Stimulated activated CD8-positive, alpha-beta memory T cell treated with anti-CD3 and anti-CD28 coated beads, Interleukin-15, amount 100 ng/mL, for 24 hours (primary cell): ENCODE results near the gene ZNF518B.

ENCODE experiments used
- DNase-seq: peaks from one replicate; pipeline ENCODE4 v3.0.0-alpha.2; 2020; ENCODE audit warnings: low read depth

ZNF518B gene

DNA sequence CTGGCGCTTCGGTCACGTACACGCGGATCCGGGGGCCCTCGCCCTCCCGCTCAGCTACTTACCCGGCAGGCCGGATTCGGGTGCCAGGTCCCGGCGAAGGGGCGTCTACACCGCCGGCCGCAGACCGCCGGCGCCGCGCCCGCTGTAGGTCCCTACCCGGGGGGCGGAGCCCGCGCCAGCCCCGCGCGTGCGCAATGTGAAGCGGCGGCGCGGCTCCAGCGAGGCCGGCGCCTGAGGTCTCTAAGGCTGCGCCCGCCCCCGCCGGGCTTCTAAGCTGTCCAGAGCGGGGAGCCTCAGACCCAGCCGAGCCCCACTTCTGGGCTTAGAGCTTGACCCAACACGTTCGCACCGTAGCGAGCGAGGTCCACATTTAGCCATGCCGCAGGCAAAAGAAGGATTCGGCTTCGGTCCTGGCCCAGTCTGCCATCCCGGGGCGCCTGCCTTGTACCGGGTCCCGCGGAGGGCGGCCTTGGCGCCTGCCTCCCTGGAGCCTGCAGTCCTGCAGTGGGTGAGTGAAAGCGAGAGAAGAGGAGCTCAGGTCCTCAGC lies at the start of gene ZNF518B:
Gene ZNF518B, minus strand, starts transcription at position 172 of the 547 bp plus-strand sequence. CDS start 11,098 bp downstream, outside the sequence.
- DNase-seq = peak; percentile 70

DNA sequence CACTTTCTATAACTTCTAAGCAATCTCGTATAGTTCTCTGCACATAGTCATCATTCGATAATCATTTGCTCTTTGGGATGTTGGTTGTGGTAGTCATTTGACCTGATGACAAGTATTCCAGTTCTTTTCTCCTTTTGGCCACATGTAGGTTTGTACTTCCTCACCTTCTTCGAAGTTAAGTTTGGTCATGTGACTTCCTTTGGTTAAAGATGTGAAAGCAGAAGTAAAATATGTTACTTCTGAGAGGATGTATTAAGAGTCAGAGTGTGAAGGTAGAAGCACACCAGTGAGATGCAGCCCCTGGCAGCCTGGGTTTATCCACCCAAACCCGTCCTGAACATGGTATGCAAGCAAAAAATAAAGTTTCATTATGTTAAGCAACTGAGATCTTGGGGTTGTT lies 48.9 kb upstream of the ZNF518B start:
- no peak for DNase-seq

DNA sequence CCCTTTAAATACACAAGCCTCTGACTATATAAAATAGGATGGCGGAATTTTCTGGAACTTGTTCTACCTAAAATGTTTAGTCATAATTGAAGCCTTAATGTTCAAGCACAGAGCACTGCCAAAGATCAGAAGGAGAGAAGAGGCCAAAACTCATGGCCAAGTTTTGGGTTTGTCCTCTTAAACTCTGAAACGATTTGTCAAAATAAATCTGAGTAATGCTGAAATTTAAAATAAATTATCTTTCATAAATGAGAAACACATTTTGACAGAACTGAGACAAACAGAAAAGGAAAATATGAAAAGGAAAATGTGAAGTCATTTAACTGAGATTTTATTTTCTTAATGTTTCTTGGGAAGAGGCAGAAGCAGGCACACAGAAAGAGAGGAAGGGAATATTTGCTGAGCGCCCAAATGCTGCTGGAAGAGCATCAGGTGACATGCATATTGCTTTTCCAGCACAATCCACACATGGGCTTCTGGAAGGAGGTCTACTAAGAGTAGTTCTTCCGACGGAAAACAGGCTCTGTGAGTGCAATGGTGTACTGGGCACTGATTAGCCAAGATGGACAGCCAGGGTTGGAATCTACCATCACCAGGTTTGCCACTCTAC lies 47.4 kb upstream of the ZNF518B start:
- no peak for DNase-seq

DNA sequence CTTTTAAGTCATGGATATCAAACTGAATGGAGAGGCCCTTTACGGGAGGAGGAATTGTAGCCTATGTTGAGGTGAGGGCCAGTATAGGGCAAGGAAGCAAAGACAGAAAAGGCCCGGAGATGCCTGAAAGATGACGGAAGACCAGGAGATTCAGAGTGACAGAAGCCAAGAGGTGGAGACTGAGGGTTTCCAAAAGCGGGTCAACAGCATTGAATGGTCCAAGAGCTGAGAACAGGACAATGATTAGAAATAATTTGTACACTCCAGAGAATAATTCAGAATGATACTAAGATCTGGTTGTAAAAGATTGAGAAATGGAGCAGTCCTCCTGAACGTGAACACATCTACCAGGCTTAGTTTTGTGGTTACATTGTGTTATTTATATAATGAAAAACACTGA lies 45.5 kb upstream of the ZNF518B start:
- no peak for DNase-seq

DNA sequence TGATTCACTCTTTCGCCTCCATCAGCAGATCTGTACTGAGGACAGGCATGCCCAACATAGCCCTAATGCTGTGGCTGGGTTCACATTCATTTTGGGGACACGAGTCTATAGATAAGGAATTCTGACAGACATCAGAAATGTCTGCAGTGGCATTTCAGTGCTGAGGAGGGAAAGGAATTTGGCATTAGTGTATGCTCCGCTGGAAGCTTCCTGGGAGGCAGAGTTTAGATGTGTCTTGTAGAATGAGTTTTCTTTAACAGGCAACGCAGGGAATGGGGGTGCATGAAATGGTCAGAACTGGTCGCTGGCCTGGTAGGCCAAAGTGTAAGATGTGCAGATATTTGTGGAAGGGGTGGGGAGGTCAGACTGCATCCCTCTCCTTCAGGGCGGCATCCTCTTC lies 43.5 kb upstream of the ZNF518B start:
- DNase-seq = no peak

- no peak for DNase-seq
These were observed 39.0 kb upstream of the ZNF518B start for GRCh38 chr4:10496200-10496599.

GRCh38 chr4:10495651-10496050 lies 38.4 kb upstream of the ZNF518B start:
- DNase-seq = no peak

DNA sequence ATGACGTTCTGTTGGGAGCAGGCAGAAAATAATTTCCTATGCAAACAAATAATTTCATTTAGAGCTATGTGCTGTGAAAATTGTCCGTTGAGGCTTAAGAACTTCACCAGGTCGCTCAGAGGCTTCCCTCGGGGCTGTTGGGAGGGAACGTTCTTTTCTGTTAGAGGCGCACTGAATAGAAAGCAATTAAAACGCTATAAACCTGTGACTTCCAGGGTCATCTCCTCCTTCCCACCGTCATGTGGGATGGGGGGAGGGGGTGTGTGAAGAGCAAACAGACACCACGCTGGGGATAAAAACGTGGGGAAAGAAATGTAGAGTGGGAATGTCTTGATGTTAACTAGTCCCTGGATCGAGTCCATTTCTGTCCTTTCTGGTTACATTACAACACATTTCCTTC lies 35.2 kb upstream of the ZNF518B start:
- no peak for DNase-seq

DNA sequence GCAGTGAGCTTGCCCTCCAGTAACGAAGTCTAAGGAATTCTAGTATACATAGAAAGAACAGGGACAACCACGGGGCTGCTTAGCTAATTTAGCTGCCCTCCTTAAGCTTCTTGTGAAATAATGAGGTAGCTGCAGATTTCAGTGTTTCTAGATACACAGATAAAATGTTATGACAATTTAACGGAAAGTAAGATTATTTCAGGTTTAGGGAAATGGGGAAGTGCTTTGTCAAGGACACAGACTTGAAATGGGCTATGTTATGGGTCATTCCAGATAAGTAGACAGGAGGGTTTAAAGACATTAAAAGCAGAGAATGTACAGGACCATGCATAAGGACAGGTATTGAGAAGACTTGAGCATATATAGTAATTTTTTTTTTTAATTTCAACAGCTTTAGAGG lies 34.2 kb upstream of the ZNF518B start:
- no peak for DNase-seq

GRCh38 chr4:10490996-10491395 lies 33.8 kb upstream of the ZNF518B start:
- no peak for DNase-seq

- DNase-seq = no peak
These were observed 25.7 kb upstream of the ZNF518B start for GRCh38 chr4:10482913-10483312.

DNA sequence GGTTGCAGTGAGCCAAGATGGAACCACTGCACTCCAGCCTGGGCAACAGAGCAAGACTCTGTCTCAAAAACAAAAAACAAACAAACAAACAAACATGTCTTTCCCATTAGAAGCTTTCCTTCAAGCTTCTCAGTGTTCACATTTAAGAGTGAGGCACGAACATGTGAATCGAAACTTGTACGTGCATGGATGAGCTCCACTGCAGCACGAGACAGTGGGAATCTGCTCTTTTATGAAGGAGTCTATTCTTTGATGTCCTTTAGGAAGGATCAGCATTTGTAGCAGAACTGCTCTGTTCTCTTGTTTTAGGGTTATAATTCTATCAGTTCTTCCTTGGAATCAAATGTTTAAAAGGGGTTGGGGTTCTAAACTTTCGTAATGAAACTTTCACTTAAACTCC lies 23.4 kb upstream of the ZNF518B start:
- no peak for DNase-seq

- DNase-seq = no peak
These were observed 21.4 kb upstream of the ZNF518B start for GRCh38 chr4:10478621-10479020.

GRCh38 chr4:10470505-10470904 lies 13.3 kb upstream of the ZNF518B start:
- DNase-seq = no peak

- no peak for DNase-seq
These were observed 8.9 kb upstream of the ZNF518B start for GRCh38 chr4:10466161-10466560.

- DNase-seq = no peak
These were observed 5.7 kb upstream of the ZNF518B start for GRCh38 chr4:10462876-10463275.

DNA sequence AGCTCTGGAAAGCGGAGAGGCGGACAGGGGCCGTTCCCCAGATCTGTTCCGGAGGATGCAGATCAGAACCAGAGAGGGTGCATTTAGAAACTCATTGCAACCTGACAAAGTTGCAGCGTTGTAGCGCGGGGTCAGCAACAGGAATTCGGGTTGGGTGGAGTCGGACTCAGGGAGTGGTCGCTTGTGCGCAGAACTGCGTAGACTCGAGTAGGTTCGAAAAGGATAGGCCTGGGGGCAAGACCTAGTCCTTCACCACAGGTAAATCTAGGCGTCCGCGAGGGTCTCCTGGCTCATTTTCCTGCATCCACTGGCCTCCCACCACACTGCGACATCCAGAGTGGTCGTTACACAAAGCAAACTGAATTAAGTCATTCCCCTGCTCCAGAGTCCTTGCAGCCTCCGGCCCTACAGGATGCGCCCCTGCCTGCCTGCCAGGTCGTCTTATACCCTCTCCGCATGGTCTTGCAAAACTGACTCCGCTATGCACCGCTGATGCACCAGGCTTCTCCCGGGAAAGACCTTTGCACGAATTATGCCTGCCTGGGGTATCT lies 4.7 kb upstream of the ZNF518B start:
- DNase-seq = no peak

GRCh38 chr4:10461091-10461849 lies 4.0 kb upstream of the ZNF518B start:
- DNase-seq = peak; percentile 48

- no peak for DNase-seq
These were observed 3.3 kb upstream of the ZNF518B start for GRCh38 chr4:10460313-10461047.

DNA sequence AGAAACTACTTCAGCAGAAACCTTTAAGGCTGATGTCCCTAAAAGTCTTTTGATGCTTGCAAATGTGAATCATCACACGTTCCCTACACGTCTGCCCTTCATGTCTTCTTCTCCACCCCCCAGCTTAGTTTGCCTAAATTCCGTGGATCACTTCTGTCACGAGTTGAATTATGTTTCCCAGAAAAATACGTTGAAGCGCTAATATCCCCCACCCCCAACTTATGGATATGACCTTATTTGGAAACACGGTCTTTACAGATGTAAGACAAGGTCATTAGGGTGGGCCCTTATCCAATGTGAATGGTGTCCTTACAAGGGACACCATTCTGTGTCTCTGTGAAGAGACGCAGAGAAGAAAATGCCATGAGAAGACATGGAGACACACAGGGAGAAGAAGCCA lies 2.1 kb upstream of the ZNF518B start:
- no peak for DNase-seq

- DNase-seq = no peak
These were observed 951 bp upstream of the ZNF518B start for GRCh38 chr4:10458177-10458576.

GRCh38 chr4:10456595-10457254 lies 501 bp downstream of the ZNF518B start:
- DNase-seq = no peak
